Duodenal mucosa (tissue), 2 donors: Measurements from ENCODE around the gene AMPD1.

Experiments used
- H3K27ac ChIP-seq: one replicate; pipeline ENCODE4 v1.7.0; 2013; ENCODE audit warnings: low read depth, low read length
- H3K27me3 ChIP-seq, 2 donors: one replicate each; pipeline ENCODE4 v1.7.0; 2013; ENCODE audit warnings: low read length in 2 of 2, control low read depth in 1 of 2; ENCODE audit not compliant: insufficient read depth in 2 of 2, control insufficient read depth in 1 of 2
- H3K36me3 ChIP-seq, 2 donors: one replicate each; pipeline ENCODE4 v1.7.0; 2013; ENCODE audit warnings: low read length in 2 of 2, control low read depth in 1 of 2; ENCODE audit not compliant: insufficient read depth in 2 of 2, control insufficient read depth in 1 of 2
- H3K4me1 ChIP-seq, 2 donors: one replicate each; pipeline ENCODE4 v1.7.0; 2013; ENCODE audit warnings: low read length in 2 of 2, control low read depth in 1 of 2; ENCODE audit not compliant: insufficient read depth in 2 of 2, control insufficient read depth in 1 of 2
- H3K4me3 ChIP-seq, 2 donors: one replicate each; pipeline ENCODE4 v1.7.0; 2013; ENCODE audit warnings: low read length in 2 of 2, low read depth in 1 of 2
- H3K9ac ChIP-seq, 2 donors: one replicate each; pipeline ENCODE4 v1.7.0; 2013; ENCODE audit warnings: low read length in 2 of 2, low read depth in 1 of 2
- H3K9me3 ChIP-seq, 2 donors: one replicate each; pipeline ENCODE4 v1.7.0; 2013; ENCODE audit warnings: low read length in 2 of 2, control low read depth in 1 of 2; ENCODE audit not compliant: control insufficient read depth in 1 of 2

AMPD1 gene

DNA sequence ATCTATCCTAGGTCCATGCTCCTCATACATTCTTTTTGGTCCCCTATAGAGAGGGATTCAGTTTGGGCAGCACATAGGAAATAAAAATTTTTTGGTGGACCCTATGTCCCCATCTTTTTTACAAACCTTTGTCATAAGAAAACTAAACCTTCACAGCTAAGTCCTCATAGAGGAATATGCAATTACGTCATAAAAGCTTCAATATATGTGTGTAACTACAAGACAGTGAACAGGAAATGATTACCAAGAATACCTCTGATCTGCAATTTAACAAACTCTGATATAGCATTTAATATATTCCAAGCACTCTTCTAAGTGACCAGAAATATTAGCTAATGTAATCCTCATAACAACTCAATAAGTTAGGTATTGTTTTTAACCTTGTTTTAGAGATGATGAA is 19.2 kb downstream of the AMPD1 start:
- Histone ChIP-seq H3K9me3 (no peaks in the 10 kb centered on the region), H3K27me3 (peaks cover 0 to 11% of the 10 kb centered on the region in 2 donors), H3K4me3 (no peak overlapping the region), H3K27ac (no peak overlapping the region), H3K9ac (no peak overlapping the region), H3K36me3 (no peaks in the 10 kb centered on the region), H3K4me1 (no peaks in the 10 kb centered on the region)

- peaks cover 0 to 6% of the 10 kb centered on the region in 2 donors for H3K27me3 ChIP-seq
- H3K36me3 ChIP-seq: no peaks in the 10 kb centered on the region
- no peaks in the 10 kb centered on the region for H3K9me3 ChIP-seq
- H3K9ac ChIP-seq: no peak overlapping the region
- H3K27ac ChIP-seq: no peak overlapping the region
- no peak overlapping the region for H3K4me3 ChIP-seq
- peaks cover 7 to 11% of the 10 kb centered on the region in 2 donors for H3K4me1 ChIP-seq
Observed at GRCh38 chr1:114671939-114672275, 23.4 kb downstream of the AMPD1 start.

GRCh38 chr1:114671011-114671938 is 24.1 kb downstream of the AMPD1 start:
- no peaks in the 10 kb centered on the region for H3K36me3 ChIP-seq

DNA sequence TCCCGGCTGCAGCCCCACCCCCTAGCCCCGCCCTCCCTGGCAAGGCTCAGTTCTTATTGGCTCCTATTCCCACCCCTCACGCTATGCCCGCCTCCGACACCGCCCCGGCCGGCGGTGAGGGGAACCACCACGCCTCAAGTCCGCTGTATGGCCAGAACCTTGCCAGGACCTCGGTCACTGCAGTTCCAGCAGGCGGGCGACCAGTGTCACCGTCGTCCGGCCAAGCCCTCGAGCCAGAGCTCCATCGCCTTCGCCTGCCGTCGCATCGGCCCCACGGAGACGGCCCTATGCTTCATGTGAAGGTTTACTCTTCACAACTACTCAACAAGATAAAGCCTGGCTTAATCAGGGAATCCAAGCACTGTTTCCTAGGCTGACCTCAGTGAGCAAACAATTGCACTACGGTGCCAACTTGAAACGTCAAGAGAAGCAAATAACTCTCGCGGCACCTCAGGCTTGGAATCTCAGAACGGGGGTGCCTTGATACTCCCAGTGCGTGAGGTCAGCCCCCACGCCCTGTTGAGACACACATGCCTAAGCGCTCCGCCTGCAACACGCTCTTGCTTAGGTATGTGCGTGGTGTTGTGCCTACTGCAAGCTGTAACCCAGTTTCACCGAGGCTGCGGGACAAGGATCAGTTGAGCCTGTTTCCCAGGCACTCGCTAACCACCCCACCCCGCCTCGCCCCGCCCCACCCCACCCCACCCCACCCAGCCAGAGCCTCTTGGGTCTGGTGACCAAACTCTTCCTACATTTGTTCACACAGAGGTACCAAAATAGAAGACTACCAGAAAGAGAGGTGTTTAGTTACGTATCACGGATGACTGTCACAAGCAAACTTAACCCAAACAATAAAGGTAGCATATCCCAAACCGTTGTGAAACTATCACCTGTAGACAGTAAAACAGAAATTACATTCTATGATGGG is 25.0 kb downstream of the AMPD1 start:
- Histone ChIP-seq H3K27ac (peak overlapping the region; percentile 58), H3K36me3 (no peaks in the 10 kb centered on the region), H3K27me3 (no peaks in the 10 kb centered on the region), H3K9me3 (no peaks in the 10 kb centered on the region), H3K4me3 (peak overlapping the region; percentile 69 to 90), H3K4me1 (peaks cover 7 to 11% of the 10 kb centered on the region in 2 donors), H3K9ac (peak overlapping the region; percentile 38 to 70)

More at GRCh38 chr1:114671011-114671938, 24.1 kb downstream of the AMPD1 start:
- Histone ChIP-seq H3K9ac (no peak overlapping the region), H3K27ac (no peak overlapping the region), H3K4me3 (no peak overlapping the region), H3K27me3 (peaks cover 0 to 2% of the 10 kb centered on the region in 2 donors), H3K4me1 (peaks cover 7 to 11% of the 10 kb centered on the region in 2 donors), H3K9me3 (no peaks in the 10 kb centered on the region)

- H3K9ac ChIP-seq: peak within 1 kb of the TSS; percentile 65 to 70
- no peaks in the 10 kb centered on the region for H3K36me3 ChIP-seq
- peak within 1 kb of the TSS; percentile 58 for H3K27ac ChIP-seq
- no peaks in the 10 kb centered on the region for H3K9me3 ChIP-seq
- peak within 1 kb of the TSS; percentile 69 to 90 for H3K4me3 ChIP-seq
- H3K27me3 ChIP-seq: no peaks in the 10 kb centered on the region
- peaks cover 7 to 11% of the 10 kb centered on the region in 2 donors for H3K4me1 ChIP-seq
Observed at GRCh38 chr1:114669562-114670082, 25.7 kb downstream of the AMPD1 start, which contains the start of gene DENND2C. DENND2C (minus strand) TSS chr1:114670049; CDS start chr1:114625984, 44,065 bp downstream.

- Histone ChIP-seq H3K36me3 (no peaks in the 10 kb centered on the region), H3K9me3 (no peaks in the 10 kb centered on the region), H3K4me1 (peaks cover 7 to 11% of the 10 kb centered on the region in 2 donors), H3K27me3 (no peaks in the 10 kb centered on the region), H3K9ac (peak overlapping the region; percentile 64 to 65), H3K4me3 (peak overlapping the region; percentile 69 to 90), H3K27ac (no peak overlapping the region)
Observed at GRCh38 chr1:114668784-114669561, 26.4 kb downstream of the AMPD1 start.

DNA sequence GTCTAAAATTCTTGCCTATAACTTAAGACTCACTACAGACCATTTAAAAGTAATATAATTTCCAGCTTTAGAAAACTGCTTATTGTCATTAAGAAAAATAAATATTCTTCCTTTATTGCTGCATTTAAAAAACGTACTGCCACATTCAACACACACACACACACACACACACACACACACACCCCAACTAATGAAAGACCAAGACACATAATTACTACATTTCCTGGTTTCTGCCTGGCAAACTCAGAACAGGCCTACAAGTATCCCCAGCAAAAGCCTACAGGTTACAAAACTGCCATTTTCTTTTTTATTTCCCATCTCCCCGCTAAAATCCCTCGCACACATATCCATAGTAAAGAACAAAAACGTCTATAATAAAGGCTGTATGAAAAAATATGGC is 27.0 kb downstream of the AMPD1 start:
- H3K36me3 ChIP-seq: no peaks in the 10 kb centered on the region
- no peaks in the 10 kb centered on the region for H3K27me3 ChIP-seq
- no peak overlapping the region for H3K9ac ChIP-seq
- peaks cover 7 to 11% of the 10 kb centered on the region in 2 donors for H3K4me1 ChIP-seq
- H3K27ac ChIP-seq: no peak overlapping the region
- H3K9me3 ChIP-seq: no peaks in the 10 kb centered on the region
- H3K4me3 ChIP-seq: no peak overlapping the region

- no peak overlapping the region for H3K9ac ChIP-seq
- no peak overlapping the region for H3K4me3 ChIP-seq
Observed at GRCh38 chr1:114666954-114667353, 28.4 kb downstream of the AMPD1 start.

GRCh38 chr1:114660238-114660637 is 35.1 kb downstream of the AMPD1 start:
- Histone ChIP-seq H3K4me1 (no peaks in the 10 kb centered on the region), H3K27ac (no peak overlapping the region), H3K36me3 (no peaks in the 10 kb centered on the region), H3K9ac (no peak overlapping the region), H3K4me3 (no peak overlapping the region), H3K9me3 (no peaks in the 10 kb centered on the region), H3K27me3 (no peaks in the 10 kb centered on the region)

More at GRCh38 chr1:114666954-114667353, 28.4 kb downstream of the AMPD1 start:
- Histone ChIP-seq H3K9me3 (no peaks in the 10 kb centered on the region), H3K36me3 (no peaks in the 10 kb centered on the region), H3K27me3 (no peaks in the 10 kb centered on the region), H3K4me1 (peaks cover 7 to 11% of the 10 kb centered on the region in 2 donors), H3K27ac (no peak overlapping the region)
